ENCODE measurements around the gene NDUFB2. TPM values are rescaled to one million over a fixed set of nuclear protein-coding genes. Genes with fewer than 3 reads are reported as not detected.

Gene NDUFB2
- total RNA-seq, 1 donor from 2014 or later, result 161 TPM

DNA sequence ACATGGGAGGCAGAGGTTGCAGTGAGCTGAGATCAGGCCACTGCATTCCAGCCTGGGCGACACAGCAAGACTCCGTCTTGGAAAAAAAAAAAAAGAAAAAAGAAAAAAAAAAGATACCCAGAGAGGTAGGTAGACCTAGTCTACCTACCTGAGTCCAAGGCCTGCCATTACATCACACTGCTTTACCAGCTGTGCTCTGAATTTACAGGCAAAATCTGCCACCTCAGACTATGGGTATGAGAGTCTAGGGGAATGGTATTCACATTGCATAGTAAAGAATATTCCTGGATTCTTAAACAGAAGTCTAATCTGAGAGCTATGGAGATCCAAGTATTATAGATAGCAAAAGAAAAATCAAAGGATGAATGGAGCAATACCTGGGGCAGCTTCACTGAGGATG is 50.2 kb downstream of the NDUFB2 start:
- H3K4me1 ChIP-seq, result peaks cover 8% of the 10 kb centered on the region
- intact Hi-C loops (cut with DNase I), result no loop called here
- ATAC-seq (no peak), DNase-seq (no peak)
- no peaks in the 10 kb centered on the region for H3K9me3 ChIP-seq
- H3K27me3 ChIP-seq (ENCODE audit: low read depth), result no peaks in the 10 kb centered on the region
- peaks cover 16% of the 10 kb centered on the region for H3K36me3 ChIP-seq
- H3K27ac ChIP-seq, result no peak overlapping the region
- no peak overlapping the region for H3K4me3 ChIP-seq
- no peak for TF ChIP-seq CTCF (IDR thresholded peaks at IDR 0.05)

DNA sequence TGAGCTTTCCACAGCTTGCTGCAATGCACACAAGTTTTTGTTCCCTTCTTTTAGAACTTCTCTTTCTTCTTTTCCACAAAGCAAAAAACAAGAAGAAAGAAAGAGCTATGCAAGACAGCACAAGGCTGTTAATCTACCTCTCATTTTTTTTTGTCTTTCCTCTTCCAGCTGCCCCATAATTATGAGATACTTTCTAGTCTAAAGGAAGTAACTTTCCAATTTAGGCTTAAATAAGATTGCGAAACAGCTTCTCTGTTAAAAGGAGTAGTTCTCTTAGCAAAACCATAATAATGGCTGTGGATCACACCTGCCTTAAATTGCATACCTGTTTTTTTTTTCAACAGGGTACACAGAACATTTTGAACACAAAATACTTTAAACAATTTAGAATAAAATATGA is 56.0 kb downstream of the NDUFB2 start:
- no peak for DNase-seq
- Histone ChIP-seq H3K36me3 (peaks cover 26% of the 10 kb centered on the region), H3K9me3 (no peaks in the 10 kb centered on the region), H3K27ac (no peak overlapping the region), H3K4me1 (no peaks in the 10 kb centered on the region), H3K4me3 (no peak overlapping the region), H3K27me3 (ENCODE audit: low read depth) (no peaks in the 10 kb centered on the region)
- intact Hi-C loops (cut with DNase I), result no loop called here
- no peak for ATAC-seq
- no peak for TF ChIP-seq CTCF (IDR thresholded peaks at IDR 0.05)

- Histone ChIP-seq H3K4me1 (no peaks in the 10 kb centered on the region), H3K27me3 (ENCODE audit: low read depth) (no peaks in the 10 kb centered on the region), H3K36me3 (peaks cover 15% of the 10 kb centered on the region), H3K4me3 (no peak overlapping the region), H3K27ac (no peak overlapping the region), H3K9me3 (no peaks in the 10 kb centered on the region)
- DNase-seq (no peak), ATAC-seq (no peak)
- intact Hi-C loops (cut with DNase I), result no loop called here
- no peak for TF ChIP-seq CTCF (IDR thresholded peaks at IDR 0.05)
These were observed 58.0 kb downstream of the NDUFB2 start for GRCh38 chr7:140754506-140754905.

Other genes with a start within 250 kb of the NDUFB2 start
- gene MKRN1, start 217.2 kb upstream of the NDUFB2 start, total RNA-seq, result 112 TPM
- 19.0 TPM for gene DENND2A, start 55.9 kb upstream of the NDUFB2 start, total RNA-seq
- 18.9 TPM for gene ADCK2, start 23.8 kb upstream of the NDUFB2 start, total RNA-seq
- 43.0 TPM for gene BRAF, start 228.2 kb downstream of the NDUFB2 start, total RNA-seq

Measured in lower lobe of right lung (tissue), 2 donors.